Subcutaneous adipose tissue (tissue), 4 donors: ENCODE data around the gene GRIN3A. TPM values are rescaled to one million over a fixed set of nuclear protein-coding genes. Genes with fewer than 3 reads are reported as not detected.

Experiments used
- CTCF ChIP-seq: fragments of 450-650 bp; IDR thresholded peaks from one replicate; pipeline ENCODE4 v1.5.1; 2016; ENCODE audit warnings: low read depth, mild to moderate bottlenecking, control low read depth, antibody characterized with exemption, moderate library complexity
- total RNA-seq, 4 donors: library from RNA; depleted of rRNA; stranded (reverse); fragments of >200 nt; gene quantifications; one replicate each; pipeline ENCODE4 v1.1.0, GENCODE V29; 2016

Gene GRIN3A
- total RNA-seq, 4 donors from 2014 or later = under 0.01 to 0.17 TPM; not detected in 2

- TF ChIP-seq CTCF = no peak
Observed at GRCh38 chr9:101533334-101534204, 204.9 kb downstream of the GRIN3A start, which contains the start of gene RNF20. Gene RNF20 (plus strand): TSS chr9:101533853. CDS start chr9:101535424, 1,571 bp downstream.

- TF ChIP-seq CTCF = no peak
Observed at GRCh38 chr9:101530076-101530711, 208.3 kb downstream of the GRIN3A start.

- no peak for TF ChIP-seq CTCF
Observed at GRCh38 chr9:101528015-101528414, 210.4 kb downstream of the GRIN3A start.

GRCh38 chr9:101527066-101527465, 211.4 kb downstream of the GRIN3A start:
- no peak for TF ChIP-seq CTCF

- no peak for TF ChIP-seq CTCF
Observed at GRCh38 chr9:101524371-101524770, 214.1 kb downstream of the GRIN3A start.

Other genes with a start within 250 kb of the GRIN3A start
- gene RNF20, start 204.8 kb downstream of the GRIN3A start, total RNA-seq = 10 to 100 TPM; 21.5 to 23.2 (median 22.9) TPM
- not detected for gene PPP3R2, start 143.7 kb downstream of the GRIN3A start, total RNA-seq